Liver (tissue), 3 donors: Measurements from ENCODE around the gene GRIP2.

Experiments used
- CTCF ChIP-seq: fragments of 150-350 bp; IDR thresholded peaks from 2 replicates; pipeline ENCODE4 v1.5.1; 2017; ENCODE audit warnings: improper control_type of control experiment, low read depth, low read length; ENCODE audit not compliant: missing input control
- TAF1 ChIP-seq: conservative IDR thresholded peaks from 2 replicates; pipeline ENCODE4 v1.6.1; 2016; ENCODE audit warnings: antibody characterized with exemption, mild to moderate bottlenecking
- donor health status: healthy.
- donor health status: healthy.

GRCh38 chr3:14461006-14461747 lies 79.0 kb downstream of the GRIP2 start:
- no peak for TF ChIP-seq TAF1
- TF ChIP-seq CTCF: no peak
